Hematopoietic multipotent progenitor cell (in vitro differentiated cells): ENCODE measurements around the gene FAM216B. TPM values are rescaled to one million over a fixed set of nuclear protein-coding genes. Genes with fewer than 3 reads are reported as not detected.

Experiments used
- DNase-seq, 3 donors: peaks; one replicate each; pipeline ENCODE4 v3.0.0-alpha.2; 2011 to 2015; ENCODE audit warnings: low read depth in 2 of 3, low spot score in 2 of 3
- total RNA-seq: library from RNA; depleted of rRNA; stranded (reverse); fragments of >200 nt; gene quantifications from one replicate; pipeline ENCODE4 v1.2.3, GENCODE V29; 2012

The FAM216B gene
- total RNA-seq, 1 donor = not detected

DNA sequence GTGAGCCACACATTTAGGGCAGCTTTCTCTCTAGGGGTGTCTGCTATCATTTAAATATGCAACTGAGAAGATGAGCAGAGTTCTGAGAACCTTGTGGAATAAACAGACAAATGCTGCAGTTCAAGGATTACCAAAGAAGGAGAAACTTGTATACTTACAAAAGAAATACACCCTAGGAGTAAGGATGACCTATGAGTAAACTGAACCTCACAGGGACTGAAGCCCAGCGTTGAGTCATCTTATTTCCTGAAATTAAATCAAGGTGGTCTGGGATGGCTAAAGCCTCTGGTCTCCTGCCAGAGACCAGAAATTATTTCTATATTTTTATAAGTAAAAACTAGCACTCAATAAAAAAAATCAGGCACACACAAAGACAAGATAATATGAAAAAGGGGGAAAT lies 40.1 kb downstream of the FAM216B start:
- DNase-seq = no peak

DNA sequence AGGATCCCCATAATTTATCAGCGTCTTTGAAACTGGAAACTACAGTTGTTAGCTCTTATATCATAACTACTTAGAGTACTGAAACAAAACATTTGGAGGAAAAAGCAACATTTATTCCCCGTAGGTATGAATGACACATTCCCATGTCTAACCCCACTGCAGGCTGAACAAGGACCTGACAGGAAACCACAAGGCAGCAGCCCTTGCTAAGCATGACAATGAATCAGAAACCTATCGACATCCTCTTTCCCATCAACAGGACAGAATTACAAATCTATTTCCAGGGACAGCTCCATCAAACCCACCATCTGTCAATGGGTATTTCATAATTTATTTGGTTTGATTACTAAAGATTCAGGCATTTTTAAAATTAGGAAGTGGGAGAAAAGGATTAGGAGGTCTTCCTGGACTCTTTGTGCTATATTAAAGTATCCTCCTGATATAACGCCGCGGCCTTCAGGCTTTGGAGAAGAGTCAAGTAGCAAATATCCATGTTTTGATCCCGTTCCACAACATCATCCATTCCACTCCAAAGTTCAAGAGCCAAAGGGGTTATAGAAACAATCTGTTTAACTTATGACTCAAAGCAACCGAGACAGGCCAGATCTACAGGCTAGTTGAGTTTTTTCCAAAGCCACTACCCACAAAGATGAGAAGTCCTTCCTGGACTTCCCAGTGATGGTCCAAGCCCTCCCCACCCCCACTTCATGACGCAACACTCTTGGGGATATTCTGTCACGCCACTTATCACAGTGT lies 51.1 kb downstream of the FAM216B start:
- DNase-seq = peak in 2 of 3 donors; percentile 6 to 14

DNA sequence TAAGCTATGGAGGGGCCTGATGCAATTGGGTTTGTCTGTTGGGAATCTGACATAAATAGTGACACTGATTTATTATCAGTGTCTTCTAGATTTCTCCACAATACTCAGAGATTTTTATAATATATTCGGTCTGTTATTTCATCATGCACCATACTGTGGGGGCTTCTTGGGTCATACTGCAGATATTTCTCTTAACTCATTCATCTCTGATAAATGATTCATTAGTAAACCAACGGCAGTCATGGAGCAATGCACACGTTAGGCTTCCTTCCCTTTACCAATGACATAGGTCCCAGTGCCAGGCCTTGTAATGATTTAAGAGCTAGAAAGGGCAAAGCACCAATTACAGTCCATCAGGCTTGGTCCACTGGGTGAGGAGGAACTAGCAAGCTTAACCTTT lies 53.6 kb downstream of the FAM216B start:
- DNase-seq = no peak

DNA sequence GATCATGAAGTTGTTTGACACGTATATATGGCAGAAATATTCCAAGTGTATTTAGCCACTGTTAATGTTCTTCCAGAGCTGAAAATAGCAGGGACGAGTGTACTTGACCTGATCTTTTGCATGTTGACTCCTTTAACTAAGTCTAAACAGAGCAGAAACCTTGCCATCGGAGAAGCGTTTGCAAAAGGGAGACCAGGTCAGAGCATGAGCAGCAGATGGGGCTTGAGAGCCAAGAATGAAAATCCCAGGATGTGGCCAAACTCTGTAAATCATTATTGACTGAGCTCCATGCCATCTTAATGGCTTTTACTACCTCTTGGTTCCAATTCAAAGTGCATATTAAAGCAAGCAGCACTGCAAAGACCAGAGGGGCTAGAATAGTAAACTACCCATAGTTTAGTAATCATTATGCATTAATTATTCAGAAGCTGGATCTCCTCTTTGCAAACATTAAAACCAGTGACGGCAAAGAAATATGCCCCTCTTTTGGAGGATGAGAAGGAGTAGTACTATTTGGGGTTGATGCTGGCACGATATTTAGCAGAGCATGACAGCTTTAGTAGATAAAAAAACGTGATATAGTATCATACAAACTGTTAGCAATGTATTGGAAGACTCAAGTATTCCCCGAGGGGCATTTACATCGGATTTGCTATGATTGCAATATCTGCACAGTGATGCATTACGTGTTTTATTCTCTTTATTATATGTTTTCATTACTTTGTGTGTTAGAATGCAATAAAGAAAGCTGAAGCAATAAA lies 55.7 kb downstream of the FAM216B start:
- no peak for DNase-seq

Other genes starting within 250 kb of the FAM216B start
- gene TNFSF11, start 207.4 kb upstream of the FAM216B start, total RNA-seq = not detected
- 21.0 TPM for gene EPSTI1, start 210.7 kb downstream of the FAM216B start, total RNA-seq
- gene DNAJC15, start 242.0 kb downstream of the FAM216B start, total RNA-seq = 8.9 TPM